GM19193 (cell line): ENCODE results near the gene C4orf50.

Experiments used
- POLR2A ChIP-seq: IDR thresholded peaks from 4 replicates; pipeline ENCODE4 v1.6.1; 2011; ENCODE audit not compliant: insufficient read depth, insufficient read length; ENCODE audit errors: extremely low read depth

Gene C4orf50

GRCh38 chr4:5973486-5974220, 44.6 kb downstream of the C4orf50 start:
- TF ChIP-seq POLR2A = no peak

- no peak for TF ChIP-seq POLR2A
Observed at GRCh38 chr4:5973033-5973432, 45.2 kb downstream of the C4orf50 start.

- no peak for TF ChIP-seq POLR2A
Observed at GRCh38 chr4:5972571-5972970, 45.7 kb downstream of the C4orf50 start.

GRCh38 chr4:5971078-5971450, 47.2 kb downstream of the C4orf50 start:
- no peak for TF ChIP-seq POLR2A

GRCh38 chr4:5970381-5971077, 47.7 kb downstream of the C4orf50 start:
- TF ChIP-seq POLR2A = no peak

GRCh38 chr4:5969777-5970176, 48.5 kb downstream of the C4orf50 start:
- TF ChIP-seq POLR2A = no peak

- TF ChIP-seq POLR2A = no peak
Observed at GRCh38 chr4:5969336-5969735, 48.9 kb downstream of the C4orf50 start.

GRCh38 chr4:5968246-5968645, 50.0 kb downstream of the C4orf50 start:
- TF ChIP-seq POLR2A = no peak

- no peak for TF ChIP-seq POLR2A
Observed at GRCh38 chr4:5967783-5968182, 50.4 kb downstream of the C4orf50 start.

GRCh38 chr4:5965225-5965624, 53.0 kb downstream of the C4orf50 start:
- no peak for TF ChIP-seq POLR2A

GRCh38 chr4:5964030-5964429, 54.2 kb downstream of the C4orf50 start:
- TF ChIP-seq POLR2A = no peak

GRCh38 chr4:5963611-5964010, 54.6 kb downstream of the C4orf50 start:
- no peak for TF ChIP-seq POLR2A

GRCh38 chr4:5962416-5962815, 55.8 kb downstream of the C4orf50 start:
- TF ChIP-seq POLR2A = no peak

- TF ChIP-seq POLR2A = no peak
Observed at GRCh38 chr4:5960252-5960880, 57.9 kb downstream of the C4orf50 start.

GRCh38 chr4:5959211-5959982, 58.8 kb downstream of the C4orf50 start:
- no peak for TF ChIP-seq POLR2A
